ENCODE measurements around the gene GNA15.
A peak's percentile ranks its signal among the peaks of the same experiment; 100 is the strongest.

Gene GNA15

DNA sequence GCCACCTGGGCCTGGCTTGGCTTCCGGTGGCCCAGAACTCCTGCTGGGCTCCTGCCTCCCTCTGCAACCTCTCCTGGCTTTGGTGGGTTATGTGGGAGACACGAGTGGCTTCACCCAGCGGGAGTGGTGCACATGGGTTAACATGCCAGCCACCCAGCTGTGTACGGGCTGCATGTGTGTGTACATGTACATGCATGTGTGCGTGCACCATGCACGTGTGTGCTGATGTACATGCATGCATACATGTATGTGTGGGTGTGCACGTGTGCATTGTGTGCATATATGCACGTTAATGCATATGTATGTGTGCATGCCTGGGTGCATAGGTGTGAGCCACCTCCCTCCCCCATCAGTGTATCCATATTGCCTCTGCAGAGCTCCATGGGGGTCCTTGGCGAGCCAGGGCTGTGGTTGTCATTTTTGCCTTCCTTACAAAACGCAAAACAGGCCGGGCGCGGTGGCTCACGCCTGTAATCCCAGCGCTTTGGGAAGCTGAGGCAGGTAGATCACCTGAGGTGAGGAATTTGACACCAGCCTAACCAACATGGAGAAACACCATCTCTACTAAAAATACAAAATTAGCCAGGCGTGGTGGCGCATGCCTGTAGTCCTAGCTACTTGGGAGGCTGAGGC is 29.2 kb upstream of the GNA15 start:
- no peak for DNase-seq (ENCODE audit: low read depth)

DNA sequence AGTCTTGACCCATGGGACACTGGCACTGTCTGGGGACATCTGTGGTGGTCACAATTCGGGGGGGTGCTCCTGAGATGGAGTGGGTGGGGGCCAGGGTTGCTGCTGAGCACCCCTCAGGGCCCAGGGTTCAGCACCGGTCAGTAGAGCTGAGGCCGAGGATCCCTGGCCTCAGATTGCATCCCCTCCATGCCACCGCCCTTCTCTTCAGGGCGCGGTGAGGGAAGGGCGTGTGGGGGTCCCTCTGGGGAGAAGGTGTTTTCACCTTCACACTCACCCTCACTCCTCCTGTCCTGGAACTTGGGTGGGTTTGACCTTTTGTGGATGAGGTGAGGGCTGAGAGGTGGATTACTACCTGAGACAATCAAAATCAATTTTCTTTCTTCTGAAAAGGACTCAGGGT is 28.2 kb upstream of the GNA15 start:
- DNase-seq (ENCODE audit: low read depth) = no peak

DNA sequence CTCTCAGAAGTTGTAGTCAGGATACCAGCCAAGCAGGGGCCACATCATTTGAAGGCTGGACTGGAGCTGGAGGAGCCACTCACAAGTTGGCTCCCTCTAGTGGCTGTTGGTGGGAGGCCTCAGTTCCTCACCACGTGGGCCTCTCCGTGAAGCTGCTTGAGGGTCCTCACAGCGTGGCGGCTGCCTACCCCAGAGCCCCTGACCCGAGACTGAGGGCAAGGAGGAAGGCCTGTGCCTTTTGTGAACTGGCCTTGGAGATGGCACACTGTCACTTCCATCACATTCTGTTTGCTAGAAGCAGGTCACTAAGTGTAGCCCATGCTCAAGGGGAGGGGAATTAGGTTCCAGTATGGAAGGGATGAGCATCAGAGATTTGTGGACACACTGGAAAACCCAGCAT is 27.1 kb upstream of the GNA15 start:
- DNase-seq (ENCODE audit: low read depth) = peak; percentile 58

DNA sequence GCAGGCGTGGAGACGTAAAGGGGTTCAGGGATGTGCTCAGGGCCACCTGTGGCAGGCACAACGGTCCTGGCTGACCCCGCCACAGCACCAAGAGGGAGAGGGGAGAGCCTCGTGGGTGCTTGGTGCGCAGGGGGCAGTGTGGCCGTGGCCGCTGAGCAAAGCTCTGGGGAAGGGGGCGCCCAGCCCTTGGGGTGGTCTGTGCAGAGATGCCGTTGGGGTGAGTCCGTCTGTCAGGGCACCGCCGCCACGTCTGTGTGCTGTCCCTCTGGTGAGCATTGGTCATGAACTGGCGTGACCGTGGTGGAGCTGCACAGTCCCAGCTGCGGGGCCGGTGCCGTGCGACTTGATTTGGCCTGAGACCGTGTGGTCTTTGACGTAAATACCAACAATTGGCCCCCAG is 26.3 kb upstream of the GNA15 start:
- DNase-seq (ENCODE audit: low read depth) = no peak

DNA sequence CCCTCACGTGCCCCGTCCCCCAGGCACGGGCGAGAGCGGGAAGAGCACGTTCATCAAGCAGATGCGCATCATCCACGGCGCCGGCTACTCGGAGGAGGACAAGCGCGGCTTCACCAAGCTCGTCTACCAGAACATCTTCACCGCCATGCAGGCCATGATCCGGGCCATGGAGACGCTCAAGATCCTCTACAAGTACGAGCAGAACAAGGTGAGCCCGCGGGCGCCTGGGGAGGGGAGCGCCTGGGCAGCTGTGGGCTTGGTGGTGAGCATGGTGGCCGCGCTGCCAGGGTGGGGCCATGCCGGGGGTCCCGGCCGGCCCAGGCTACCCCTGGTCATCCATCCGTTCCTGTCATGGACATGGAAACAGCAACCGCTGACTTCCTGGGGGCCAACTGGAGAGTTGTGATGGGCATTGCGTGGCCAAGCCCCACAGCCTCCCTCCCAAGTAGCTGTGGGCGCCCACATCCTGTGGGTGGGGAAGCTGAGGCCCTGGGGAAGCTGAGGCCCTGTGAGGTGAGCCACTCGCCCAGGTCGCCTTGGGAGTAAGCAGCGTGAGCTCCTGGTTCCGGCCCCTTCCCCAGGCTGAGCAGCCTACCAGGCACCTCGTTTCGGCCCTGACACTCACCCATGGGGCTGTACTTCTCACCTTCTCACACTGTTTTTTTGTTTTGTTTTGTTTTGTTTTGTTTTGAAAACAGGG is 25.6 kb upstream of the GNA15 start:
- no peak for DNase-seq (ENCODE audit: low read depth)

DNA sequence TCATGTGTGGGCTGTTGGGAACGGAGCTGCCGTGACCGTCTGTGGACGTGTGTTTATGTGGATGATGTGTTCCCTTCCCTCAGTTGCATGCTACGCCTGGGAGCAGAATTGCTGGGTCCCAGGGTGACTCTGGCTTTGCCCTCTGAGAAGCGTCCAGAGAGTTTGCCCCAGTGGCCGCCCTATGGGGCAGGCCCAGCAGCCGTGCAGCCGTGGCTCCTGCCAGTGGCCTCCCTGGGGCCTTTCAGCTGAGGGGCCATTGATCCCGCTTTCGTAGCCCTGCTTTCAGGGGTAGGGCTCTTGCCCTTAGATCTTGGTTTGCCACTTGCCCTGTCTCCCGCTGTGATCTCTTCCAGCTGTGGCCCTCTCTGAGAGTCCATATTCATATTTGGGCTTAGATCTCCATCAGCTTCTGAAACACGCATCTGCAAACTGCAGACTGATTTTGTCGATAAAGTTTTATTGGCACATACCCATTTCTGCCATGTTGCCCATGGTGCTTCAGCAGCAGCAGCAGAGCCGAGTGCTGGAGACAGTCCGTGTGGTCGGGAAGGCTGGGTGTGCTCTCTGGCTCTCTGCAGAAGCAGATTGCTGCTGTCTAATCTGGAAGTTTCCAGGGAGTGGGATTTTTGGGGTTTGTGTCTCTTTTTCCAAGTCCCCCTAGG is 24.1 kb upstream of the GNA15 start:
- no peak for DNase-seq (ENCODE audit: low read depth)

DNA sequence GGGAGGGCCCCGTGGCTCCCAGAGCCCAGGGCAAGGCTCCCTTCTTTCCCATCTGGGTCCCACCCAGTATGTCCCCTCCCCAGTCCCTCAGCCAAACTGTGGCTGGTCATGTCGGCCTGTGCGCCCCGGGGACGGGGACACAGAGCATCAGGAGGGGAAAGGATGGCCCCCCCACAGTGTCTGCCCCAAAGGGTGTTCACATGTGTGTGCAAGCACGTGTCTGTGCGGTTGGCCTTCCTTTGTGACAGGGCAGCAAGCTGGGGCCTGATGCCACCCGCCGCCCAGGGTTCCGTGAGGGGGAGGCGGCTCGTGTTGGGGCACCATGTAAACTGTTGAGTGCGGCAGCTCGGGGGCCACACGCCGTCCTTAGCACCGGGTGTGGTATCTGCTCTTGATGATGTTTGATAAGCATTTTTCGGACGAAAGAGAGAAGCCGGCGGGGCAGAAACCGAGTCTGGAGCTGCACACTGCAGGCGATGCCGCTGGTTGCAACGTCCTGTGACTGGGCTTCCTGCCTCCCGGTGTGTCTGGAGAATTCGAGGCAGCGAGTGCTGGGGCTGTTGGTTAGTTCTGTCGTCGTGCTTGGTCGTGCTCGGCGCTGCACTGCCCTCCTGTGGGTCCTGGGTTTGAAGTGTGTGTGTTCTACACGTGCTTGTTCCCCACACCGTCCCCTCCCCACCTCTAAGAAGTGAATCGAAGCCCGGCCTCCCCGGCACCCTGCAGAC is 23.3 kb upstream of the GNA15 start:
- no peak for DNase-seq (ENCODE audit: low read depth)

DNA sequence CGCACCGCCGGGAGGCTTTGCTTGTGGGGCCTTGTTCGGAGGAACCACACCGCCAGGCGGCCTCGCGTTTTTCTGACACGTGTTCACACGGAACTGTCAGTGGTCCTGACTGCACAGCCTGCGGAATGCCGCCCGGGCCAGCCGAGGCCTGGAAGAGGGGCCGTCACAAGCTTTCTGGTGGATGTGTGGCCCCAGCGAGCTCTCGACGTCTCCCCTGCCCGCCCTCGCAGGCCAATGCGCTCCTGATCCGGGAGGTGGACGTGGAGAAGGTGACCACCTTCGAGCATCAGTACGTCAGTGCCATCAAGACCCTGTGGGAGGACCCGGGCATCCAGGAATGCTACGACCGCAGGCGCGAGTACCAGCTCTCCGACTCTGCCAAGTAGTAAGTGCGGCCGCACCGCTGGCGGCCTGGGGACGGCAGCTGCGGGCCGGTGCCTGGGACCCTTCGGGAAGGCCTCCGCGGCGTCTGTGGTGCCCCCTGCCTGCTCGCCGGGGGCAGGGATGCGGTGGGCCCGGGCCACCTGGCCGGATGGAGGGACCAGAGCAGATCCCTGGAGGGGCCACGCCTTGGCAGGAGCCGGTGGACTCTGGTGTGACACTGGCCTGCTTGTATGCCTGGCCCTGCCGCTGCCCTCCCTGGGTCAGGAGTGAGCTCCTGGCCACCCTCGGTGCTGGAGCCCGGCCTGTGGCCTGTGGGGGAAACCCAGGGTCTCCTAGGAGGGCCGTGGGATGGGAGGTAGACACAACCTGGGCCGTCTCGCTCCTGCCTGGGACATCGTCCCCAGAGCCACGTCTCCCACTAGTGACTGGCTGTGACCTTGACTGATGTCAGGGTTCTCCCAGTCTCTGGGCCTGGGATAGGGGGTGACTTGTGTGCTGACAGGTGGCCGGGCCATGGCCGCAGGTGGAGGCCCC is 22.5 kb upstream of the GNA15 start:
- no peak for DNase-seq (ENCODE audit: low read depth)

DNA sequence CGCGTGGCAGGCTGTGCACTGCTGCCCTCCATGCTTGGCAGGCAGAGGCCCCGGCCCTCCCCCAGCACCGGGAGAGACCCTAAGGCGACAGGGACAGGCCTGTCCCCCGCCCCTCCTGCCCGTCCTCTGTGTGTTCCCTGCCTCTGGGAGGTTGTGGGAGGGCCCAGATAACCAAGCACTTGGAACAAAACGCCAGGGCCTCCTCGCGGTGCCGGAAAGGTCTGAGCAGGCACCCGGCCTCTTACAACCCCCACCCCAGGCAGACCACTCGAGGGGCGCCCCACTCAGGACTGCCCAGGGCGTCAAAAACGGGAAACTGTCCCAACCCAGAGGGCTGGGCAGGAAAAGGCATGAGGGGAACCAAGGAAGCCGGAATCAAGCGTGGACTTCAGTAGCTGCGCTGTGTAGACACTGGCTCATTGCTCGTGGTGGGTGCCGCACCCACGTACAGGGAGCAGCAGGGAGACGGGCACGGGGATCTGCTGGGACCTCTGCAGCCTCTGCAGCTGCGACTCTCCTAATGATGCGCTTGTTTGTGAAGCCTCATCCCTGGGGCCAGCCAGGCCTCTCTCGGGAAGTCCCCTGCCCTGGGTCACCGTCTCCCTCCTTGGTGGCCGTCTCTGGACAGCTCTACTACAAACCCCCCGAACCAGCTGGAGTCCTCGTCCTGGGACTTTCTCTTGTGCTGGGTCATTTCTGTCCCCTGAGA is 21.7 kb upstream of the GNA15 start:
- DNase-seq (ENCODE audit: low read depth) = no peak

DNA sequence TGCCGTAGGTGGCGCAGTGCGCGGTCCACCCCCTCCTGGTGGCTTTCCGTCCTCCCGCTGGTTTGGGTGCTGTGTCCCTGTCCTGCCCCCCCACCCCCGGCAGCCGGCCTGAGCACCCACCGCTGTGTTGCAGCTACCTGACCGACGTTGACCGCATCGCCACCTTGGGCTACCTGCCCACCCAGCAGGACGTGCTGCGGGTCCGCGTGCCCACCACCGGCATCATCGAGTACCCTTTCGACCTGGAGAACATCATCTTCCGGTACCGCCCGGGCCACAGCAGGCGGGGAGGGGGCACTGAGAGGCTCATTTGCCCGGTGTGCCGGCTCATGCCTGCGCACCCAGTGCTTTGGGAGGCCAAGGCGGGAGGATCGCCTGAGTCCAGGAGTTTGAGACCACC is 21.0 kb upstream of the GNA15 start:
- DNase-seq (ENCODE audit: low read depth) = no peak

DNA sequence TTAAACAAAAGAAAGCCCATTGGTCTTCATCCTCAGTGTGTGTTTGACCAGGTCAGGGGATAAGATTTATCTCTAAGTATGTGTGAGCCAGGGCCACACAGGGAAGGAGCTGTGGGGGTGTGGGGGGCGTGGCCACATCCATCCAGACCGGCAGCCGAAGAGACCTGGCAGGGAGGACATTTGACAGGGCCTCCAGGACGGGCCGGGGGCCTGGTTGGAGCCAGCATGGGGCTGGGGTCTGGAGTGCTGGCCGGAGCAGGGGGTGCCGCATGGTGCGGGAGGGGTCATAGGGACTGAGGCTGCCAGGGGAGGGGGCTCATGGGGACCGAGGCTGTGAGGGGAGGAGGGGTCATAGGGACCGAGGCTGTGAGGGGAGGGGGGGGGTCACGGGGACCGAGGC is 20.4 kb upstream of the GNA15 start:
- no peak for DNase-seq (ENCODE audit: low read depth)

DNA sequence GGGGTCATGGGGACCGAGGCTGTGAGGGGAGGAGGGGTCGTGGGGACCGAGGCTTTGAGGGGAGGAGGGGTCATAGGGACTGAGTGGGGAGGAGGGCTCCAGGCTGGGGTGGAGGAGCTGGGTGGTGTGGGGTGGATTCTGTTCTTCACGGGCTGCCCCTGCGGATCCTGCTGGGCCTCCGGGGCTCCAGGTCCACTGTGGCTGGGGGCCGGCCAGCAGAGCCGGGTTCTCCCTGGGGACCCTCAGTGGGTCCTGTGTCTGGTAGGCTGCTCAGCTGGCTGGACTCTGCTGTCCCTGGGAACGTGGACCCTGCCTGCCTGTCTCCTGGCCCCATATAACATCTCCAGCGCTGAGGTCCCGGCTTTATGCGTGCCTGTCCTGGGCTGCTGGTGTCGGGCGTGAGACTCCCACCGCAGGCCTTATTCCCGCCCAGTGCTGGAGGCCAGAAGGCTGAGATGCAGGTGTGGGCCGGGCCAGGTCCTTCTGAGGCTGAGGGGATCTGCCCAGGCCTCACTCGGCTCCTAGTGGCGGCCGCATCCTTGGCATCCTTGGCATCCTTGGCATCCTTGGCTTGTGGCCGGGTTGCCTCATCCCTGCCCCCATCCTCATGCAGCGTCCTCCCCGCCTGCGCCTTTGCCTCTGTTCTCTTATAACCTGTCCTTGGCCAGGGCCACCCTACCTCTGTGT is 19.8 kb upstream of the GNA15 start:
- no peak for DNase-seq (ENCODE audit: low read depth)

DNA sequence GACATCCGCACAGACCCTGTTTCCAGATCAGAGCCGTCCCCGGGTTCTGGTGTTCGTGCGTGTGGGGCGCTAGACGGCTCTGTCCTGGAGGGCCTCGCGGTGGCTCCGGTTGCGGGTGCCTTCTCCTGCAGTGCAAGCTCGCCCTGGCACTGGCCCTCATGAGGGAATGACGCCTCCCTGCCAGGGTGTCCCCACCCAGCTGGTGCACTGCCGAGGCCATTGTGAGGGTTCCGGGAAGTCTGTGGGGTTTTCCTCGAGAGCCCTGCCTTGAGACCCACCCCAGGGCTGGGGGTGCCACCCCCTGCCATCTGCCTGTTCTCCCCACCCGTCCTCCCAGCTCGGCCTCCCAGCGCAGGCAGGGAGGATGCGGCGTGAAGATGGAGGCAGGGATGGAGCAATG is 19.2 kb upstream of the GNA15 start:
- no peak for DNase-seq (ENCODE audit: low read depth)

DNA sequence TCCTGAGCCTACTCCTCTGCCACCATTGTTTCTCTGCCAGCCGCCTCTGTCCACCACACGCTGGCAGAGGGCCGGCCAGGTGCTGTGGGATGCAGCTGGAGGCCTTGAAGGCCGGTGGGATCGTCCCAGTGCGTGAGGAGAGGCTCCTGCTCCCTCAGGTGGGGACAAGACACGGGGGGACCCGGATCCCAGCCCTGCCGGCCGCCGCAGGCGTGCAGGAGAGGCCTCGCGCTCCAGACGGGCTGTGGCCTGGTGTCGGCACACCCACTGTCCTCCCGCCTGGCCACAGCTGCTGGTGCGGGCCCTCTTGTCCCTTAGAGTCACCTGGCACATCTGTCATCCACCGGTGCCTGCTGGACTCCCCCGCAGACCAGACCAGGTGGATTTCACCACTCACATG is 18.1 kb upstream of the GNA15 start:
- DNase-seq (ENCODE audit: low read depth) = no peak

DNA sequence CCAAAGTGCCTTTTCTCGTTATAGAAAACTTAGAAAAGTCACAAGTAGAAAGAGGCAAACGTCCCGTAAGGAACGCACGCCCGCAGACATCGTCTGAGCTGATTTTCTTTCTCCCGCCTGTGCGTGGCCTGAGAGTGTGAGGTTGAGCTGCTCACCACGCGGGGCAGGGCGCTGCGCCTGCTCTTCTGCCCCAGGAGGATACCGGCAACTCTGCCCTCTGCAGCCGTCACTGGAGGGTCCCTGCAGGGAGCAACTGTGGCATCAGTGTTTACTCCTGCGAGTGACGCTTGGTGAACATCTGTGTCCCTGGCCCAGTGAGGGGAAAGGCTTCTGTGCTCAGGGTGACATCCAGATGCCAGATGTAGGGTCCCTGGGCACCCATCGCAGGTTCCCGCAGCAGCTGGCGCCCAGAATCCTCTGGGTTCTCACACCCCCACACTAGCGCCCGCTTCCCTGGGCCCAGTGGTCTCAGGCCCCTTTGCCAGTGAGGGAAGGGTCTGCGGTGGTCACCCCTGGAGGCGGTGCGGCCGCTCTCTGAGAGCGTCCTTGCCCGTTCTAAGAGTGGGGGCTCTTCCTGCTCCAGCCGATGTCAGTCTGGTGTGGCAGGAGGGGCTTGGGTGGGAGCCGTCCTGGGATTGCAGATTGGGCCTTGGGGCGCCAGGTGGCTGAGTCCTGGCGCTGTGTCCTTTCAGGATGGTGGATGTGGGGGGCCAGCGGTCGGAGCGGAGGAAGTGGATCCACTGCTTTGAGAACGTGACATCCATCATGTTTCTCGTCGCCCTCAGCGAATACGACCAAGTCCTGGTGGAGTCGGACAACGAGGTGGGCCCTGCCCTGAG is 17.4 kb upstream of the GNA15 start:
- DNase-seq (ENCODE audit: low read depth) = no peak

DNA sequence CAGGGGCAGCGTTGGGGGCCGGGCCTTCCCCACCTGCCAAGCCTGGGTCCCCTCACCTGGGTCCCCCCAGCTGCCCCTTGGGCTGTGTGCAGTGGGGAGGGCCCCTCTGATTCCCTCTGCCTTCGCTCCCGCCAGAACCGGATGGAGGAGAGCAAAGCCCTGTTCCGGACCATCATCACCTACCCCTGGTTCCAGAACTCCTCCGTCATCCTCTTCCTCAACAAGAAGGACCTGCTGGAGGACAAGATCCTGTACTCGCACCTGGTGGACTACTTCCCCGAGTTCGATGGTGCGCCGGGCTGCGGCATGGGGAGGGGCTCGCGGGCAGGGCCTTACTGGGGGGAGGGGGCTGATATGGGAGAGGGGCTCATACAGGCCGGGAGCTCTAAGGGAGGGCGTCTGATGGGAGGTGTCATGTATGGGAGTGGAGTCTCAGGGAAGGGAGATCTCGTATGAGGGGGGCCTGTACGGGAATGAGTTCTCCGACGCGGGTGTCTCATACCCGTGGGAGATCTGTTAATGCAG is 16.7 kb upstream of the GNA15 start:
- DNase-seq (ENCODE audit: low read depth) = no peak

DNA sequence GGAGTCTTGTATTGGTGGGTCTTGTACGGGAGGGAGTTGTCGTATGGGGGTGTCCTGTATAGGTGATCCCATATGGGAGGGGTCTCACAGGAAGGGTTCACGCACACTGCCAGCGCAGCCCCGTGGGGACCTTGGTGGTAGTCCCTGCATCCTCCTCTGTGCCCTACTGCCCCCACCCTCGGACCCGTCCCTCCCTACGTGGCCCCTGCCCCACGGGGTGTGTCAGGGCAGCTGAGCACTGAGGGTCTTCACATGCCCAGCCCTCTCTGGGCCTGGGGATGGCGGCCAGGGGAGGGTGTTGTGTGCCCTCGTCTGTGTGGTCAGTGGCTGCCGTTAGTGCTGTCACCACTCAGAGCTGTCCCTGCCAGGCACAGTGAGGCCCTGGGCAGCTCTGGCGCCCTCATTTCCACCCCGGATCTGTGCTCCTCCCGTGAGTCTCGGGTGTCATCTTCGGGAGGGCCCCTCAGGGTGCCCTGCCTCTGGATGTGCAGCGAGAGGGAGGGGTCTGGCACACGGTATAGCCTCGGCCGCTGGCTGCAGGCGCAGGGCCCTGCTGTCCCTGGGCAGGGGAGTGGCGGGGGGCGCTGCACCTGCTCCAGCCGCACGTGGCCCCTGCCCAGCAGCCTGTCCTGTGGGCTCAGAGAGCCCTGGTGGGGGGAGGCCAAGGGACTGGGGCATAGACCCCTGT is 16.0 kb upstream of the GNA15 start:
- no peak for DNase-seq (ENCODE audit: low read depth)

DNA sequence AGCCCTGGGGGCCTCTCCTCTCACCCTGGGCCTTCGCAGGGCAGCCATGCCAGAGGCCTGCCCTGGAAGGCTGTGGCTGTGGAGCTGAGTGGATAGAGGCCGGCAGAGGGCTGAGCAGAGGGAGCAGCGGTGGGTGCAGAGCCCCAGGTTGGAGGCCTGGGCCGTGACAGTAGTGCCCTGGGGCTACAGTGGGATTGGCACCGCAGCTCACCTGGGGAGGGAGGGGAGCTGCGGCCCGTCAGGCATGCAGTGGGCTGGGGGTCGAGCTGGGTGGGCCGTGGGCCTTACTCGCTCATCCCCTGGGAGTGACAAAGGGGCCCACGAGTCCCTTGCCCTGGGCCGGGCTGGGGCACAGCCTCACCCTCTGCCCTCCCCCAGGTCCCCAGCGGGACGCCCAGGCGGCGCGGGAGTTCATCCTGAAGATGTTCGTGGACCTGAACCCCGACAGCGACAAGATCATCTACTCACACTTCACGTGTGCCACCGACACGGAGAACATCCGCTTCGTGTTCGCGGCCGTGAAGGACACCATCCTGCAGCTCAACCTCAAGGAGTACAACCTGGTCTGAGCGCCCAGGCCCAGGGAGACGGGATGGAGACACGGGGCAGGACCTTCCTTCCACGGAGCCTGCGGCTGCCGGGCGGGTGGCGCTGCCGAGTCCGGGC is 15.1 kb upstream of the GNA15 start:
- DNase-seq (ENCODE audit: low read depth) = no peak

Measured in stimulated activated CD8-positive, alpha-beta memory T cell treated with anti-CD3 and anti-CD28 coated beads, Interleukin-15, amount 100 ng/mL, for 1 hour (primary cell).